H9 (cell line): Measurements from ENCODE around the gene NHS. TPM values are rescaled to one million over a fixed set of nuclear protein-coding genes. Genes with fewer than 3 reads are reported as not detected.

Experiments
- DNase-seq: peaks from one replicate; pipeline ENCODE4 v3.0.0-alpha.2; 2017
- H2AFZ ChIP-seq: one replicate; pipeline ENCODE4 v1.6.1; 2013; ENCODE audit warnings: mild to moderate bottlenecking, low read length, control low read depth, moderate library complexity
- H2AK5ac ChIP-seq: 2 replicates; pipeline ENCODE4 v1.6.1; 2013; ENCODE audit warnings: low read length, control low read depth, mixed read lengths; ENCODE audit not compliant: insufficient read length
- H2BK120ac ChIP-seq: one replicate; pipeline ENCODE4 v1.6.1; 2013; ENCODE audit warnings: low read depth, mild to moderate bottlenecking, low read length, control low read depth, inconsistent platforms; ENCODE audit not compliant: poor library complexity, severe bottlenecking
- H2BK12ac ChIP-seq: 2 replicates; pipeline ENCODE4 v1.6.1; 2013; ENCODE audit warnings: low read length, control low read depth, mixed read lengths, low read depth; ENCODE audit not compliant: insufficient read length
- H2BK15ac ChIP-seq: 2 replicates; pipeline ENCODE4 v1.6.1; 2013; ENCODE audit warnings: low read depth, low read length, control low read depth
- H2BK20ac ChIP-seq: one replicate; pipeline ENCODE4 v1.6.1; 2013; ENCODE audit warnings: low read depth, mild to moderate bottlenecking, low read length, control low read depth, inconsistent platforms; ENCODE audit not compliant: poor library complexity, severe bottlenecking
- H2BK5ac ChIP-seq: 2 replicates; pipeline ENCODE4 v1.6.1; 2013; ENCODE audit warnings: low read length, control low read depth, mixed read lengths; ENCODE audit not compliant: insufficient read length
- H3K14ac ChIP-seq: 2 replicates; pipeline ENCODE4 v1.6.1; 2013; ENCODE audit warnings: low read length, control low read depth; ENCODE audit not compliant: insufficient read depth
- H3K18ac ChIP-seq: 2 replicates; pipeline ENCODE4 v1.6.1; 2013; ENCODE audit warnings: low read depth, mild to moderate bottlenecking, mixed read lengths, low read length, control low read depth; ENCODE audit not compliant: insufficient read length
- H3K23ac ChIP-seq: 2 replicates; pipeline ENCODE4 v1.6.1; 2013; ENCODE audit warnings: low read length, control low read depth, mixed read lengths, low read depth; ENCODE audit not compliant: insufficient read length
- H3K23me2 ChIP-seq: 2 replicates; pipeline ENCODE4 v1.6.1; 2013; ENCODE audit warnings: low read depth, mild to moderate bottlenecking, mixed read lengths, low read length, control low read depth; ENCODE audit not compliant: insufficient read length, poor library complexity, severe bottlenecking
- H3K27ac ChIP-seq: 2 replicates; pipeline ENCODE4 v1.5.1; 2013; ENCODE audit warnings: low read length, control low read depth, mixed read lengths, low read depth; ENCODE audit not compliant: insufficient read length
- H3K27me3 ChIP-seq: 2 replicates; pipeline ENCODE4 v1.6.1; 2013; ENCODE audit warnings: low read length, control low read depth, inconsistent platforms; ENCODE audit not compliant: insufficient read depth
- H3K4ac ChIP-seq: 2 replicates; pipeline ENCODE4 v1.6.1; 2013; ENCODE audit warnings: low read depth, mild to moderate bottlenecking, control low read depth, inconsistent platforms, low read length, moderate library complexity
- H3K4me1 ChIP-seq: 2 replicates; pipeline ENCODE4 v1.6.1; 2013; ENCODE audit warnings: low read length, control low read depth, inconsistent platforms; ENCODE audit not compliant: insufficient read depth
- H3K4me2 ChIP-seq: 2 replicates; pipeline ENCODE4 v1.6.1; 2013; ENCODE audit warnings: low read length, control low read depth, mixed read lengths; ENCODE audit not compliant: insufficient read length, insufficient read depth
- H3K56ac ChIP-seq: 2 replicates; pipeline ENCODE4 v1.6.1; 2013; ENCODE audit warnings: low read depth, mild to moderate bottlenecking, mixed read lengths, low read length, control low read depth; ENCODE audit not compliant: insufficient read length
- H3K79me1 ChIP-seq: 2 replicates; pipeline ENCODE4 v1.6.1; 2013; ENCODE audit warnings: low read depth, mild to moderate bottlenecking, moderate library complexity, low read length, control low read depth, inconsistent platforms; ENCODE audit not compliant: insufficient read depth, poor library complexity, severe bottlenecking
- H3K79me2 ChIP-seq: 2 replicates; pipeline ENCODE4 v1.6.1; 2013; ENCODE audit warnings: low read length, control low read depth, inconsistent platforms; ENCODE audit not compliant: insufficient read depth
- H3K9ac ChIP-seq: 2 replicates; pipeline ENCODE4 v1.6.1; 2013; ENCODE audit warnings: low read length, control low read depth, mixed read lengths; ENCODE audit not compliant: insufficient read length; ENCODE audit errors: extremely low read depth
- H3K9me3 ChIP-seq: one replicate; pipeline ENCODE4 v1.6.1; 2013; ENCODE audit warnings: low read depth, low read length, inconsistent platforms; ENCODE audit not compliant: control insufficient read depth
- H3T11ph ChIP-seq: one replicate; pipeline ENCODE4 v1.6.1; 2013; ENCODE audit warnings: mild to moderate bottlenecking, low read length, control low read depth, inconsistent platforms
- H4K20me1 ChIP-seq: one replicate; pipeline ENCODE4 v1.6.1; 2013; ENCODE audit not compliant: control insufficient read depth, insufficient read length, insufficient read depth
- H4K5ac ChIP-seq: 2 replicates; pipeline ENCODE4 v1.6.1; 2013; ENCODE audit warnings: low read depth, mild to moderate bottlenecking, mixed read lengths, low read length, control low read depth; ENCODE audit not compliant: insufficient read length
- H4K8ac ChIP-seq: replicated peaks from 2 replicates; pipeline ENCODE4 v1.6.1; 2013; ENCODE audit warnings: low read length, control low read depth, mixed read lengths, low read depth; ENCODE audit not compliant: insufficient read length
- H4K91ac ChIP-seq: 2 replicates; pipeline ENCODE4 v1.6.1; 2013; ENCODE audit warnings: low read depth, mild to moderate bottlenecking, moderate library complexity, mixed read lengths, low read length, control low read depth; ENCODE audit not compliant: insufficient read length
- H3K27ac Mint-ChIP-seq, 3 experiments: 2 replicates in 2 of 3; 3 replicates in 1 of 3; pipeline ENCODE4 v1.8.0; 2020 to 2021; ENCODE audit warnings: mixed read lengths in 3 of 3, mild to moderate bottlenecking in 1 of 3, moderate library complexity in 1 of 3
- H3K27me3 Mint-ChIP-seq: 2 replicates; pipeline ENCODE4 v1.8.0; 2021; ENCODE audit warnings: low read depth, mild to moderate bottlenecking, moderate library complexity, mixed read lengths
- H3K36me3 Mint-ChIP-seq, 3 experiments: 2 replicates in 2 of 3; 3 replicates in 1 of 3; pipeline ENCODE4 v1.8.0; 2020 to 2021; ENCODE audit warnings: low read depth in 3 of 3, mixed read lengths in 3 of 3; ENCODE audit not compliant: insufficient read depth in 1 of 3
- H3K4me1 Mint-ChIP-seq, 2 experiments: 2 replicates each; pipeline ENCODE4 v1.8.0; 2020; ENCODE audit warnings: mixed read lengths in 2 of 2
- H3K4me3 Mint-ChIP-seq, 2 experiments: 2 replicates in 1 of 2; 3 replicates in 1 of 2; pipeline ENCODE4 v1.8.0; 2020 to 2021; ENCODE audit warnings: mild to moderate bottlenecking in 2 of 2, mixed read lengths in 2 of 2, moderate library complexity in 1 of 2
- H3K9me3 Mint-ChIP-seq, 2 experiments: 2 replicates in 1 of 2; 3 replicates in 1 of 2; pipeline ENCODE4 v1.8.0; 2020; ENCODE audit warnings: mild to moderate bottlenecking in 2 of 2, mixed read lengths in 2 of 2, moderate library complexity in 1 of 2
- WGBS: extraction: QIAGEN DNeasy Blood & Tissue Kit; methylation state at CpG from one replicate; pipeline ENCODE4 v1.1.7; 2013; ENCODE audit warnings: missing lambda C conversion rate, low lambda C conversion rate, mixed read lengths; ENCODE audit not compliant: insufficient read length; ENCODE audit errors: extremely low coverage; 5-methylcytosine and 5-hydroxymethylcytosine counted together
- total RNA-seq: library from RNA; stranded (reverse); gene quantifications from 2 replicates; pipeline ENCODE4 v1.2.1, GENCODE V29; 2021
- TF ChIP-seq, protein P1 (sequence below): fragments of 200-600 bp; sonication (generic); conservative IDR thresholded peaks from 3 replicates; pipeline ENCODE4 v1.8.0; 2021; ENCODE audit warnings: antibody characterized with exemption, mild to moderate bottlenecking

NHS gene
- total RNA-seq, 1 experiment from 2014 or later = 8.7 TPM

DNA sequence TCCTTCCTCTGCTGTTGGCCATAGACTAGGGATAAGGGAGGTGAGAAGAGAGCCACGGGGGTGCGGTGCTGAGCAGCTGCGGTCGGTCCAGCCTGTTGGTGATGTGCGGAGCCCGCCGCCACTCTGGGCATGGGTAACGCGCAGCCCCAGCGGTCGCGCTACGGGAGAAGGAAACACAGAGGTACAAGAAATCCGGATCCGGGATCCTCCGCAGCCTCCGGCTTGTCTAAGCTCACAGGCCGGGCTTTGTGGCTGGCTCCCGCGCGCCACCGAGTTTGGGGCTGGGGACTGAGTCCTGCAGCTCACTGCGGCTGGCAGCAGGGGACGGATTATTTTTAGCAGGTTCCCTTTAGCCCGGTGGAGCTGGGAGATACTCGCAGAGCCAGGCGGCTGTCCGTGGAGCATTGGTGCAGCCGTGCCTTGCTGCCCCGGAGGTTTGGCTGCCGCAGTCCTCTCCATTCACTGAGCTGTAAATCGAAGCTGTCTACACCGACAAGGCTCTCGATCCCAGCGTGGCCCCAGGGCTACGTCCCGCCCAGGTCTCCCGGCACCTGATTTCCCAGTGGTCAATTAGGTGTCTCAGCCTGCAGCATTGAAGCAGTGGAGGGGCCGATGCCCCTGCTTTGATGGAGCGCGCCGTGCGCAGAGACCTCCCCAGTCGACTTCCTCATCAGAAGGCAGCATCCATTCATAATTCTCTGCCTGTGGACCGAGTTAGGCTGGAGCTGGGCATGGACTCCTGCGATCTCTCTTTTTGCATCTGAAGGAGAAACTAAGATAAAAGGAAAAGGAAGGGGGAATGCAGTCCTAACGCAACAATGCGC is 280.4 kb downstream of the NHS start:
- no peak overlapping the region for H2BK15ac ChIP-seq
- H3K27ac Mint-ChIP-seq = no peak overlapping the region
- H4K91ac ChIP-seq = no peak overlapping the region
- no peaks in the 10 kb centered on the region for H4K20me1 ChIP-seq
- H3K79me2 ChIP-seq = no peaks in the 10 kb centered on the region
- no peak overlapping the region for H3K4ac ChIP-seq
- H3K9me3 Mint-ChIP-seq = no peaks in the 10 kb centered on the region
- no peak overlapping the region for H4K8ac ChIP-seq
- H3K23me2 ChIP-seq = peaks cover 20% of the 10 kb centered on the region
- H3K27ac ChIP-seq = no peak overlapping the region
- H3K18ac ChIP-seq = no peak overlapping the region
- H3K9ac ChIP-seq = no peak overlapping the region
- H2BK20ac ChIP-seq = no peak overlapping the region
- peaks cover 17% of the 10 kb centered on the region; the same call in 1 of the 2 replicates for H3K27me3 ChIP-seq
- no peaks in the 10 kb centered on the region for H3K79me1 ChIP-seq
- no peak overlapping the region for H3T11ph ChIP-seq
- H2BK120ac ChIP-seq = no peak overlapping the region
- H3K9me3 ChIP-seq = no peaks in the 10 kb centered on the region
- no CpG with 5 or more reads among the region's 48 CpGs for WGBS
- no peak overlapping the region for H2BK12ac ChIP-seq
- H3K4me2 ChIP-seq = peak overlapping the region; percentile 50
- peaks cover 0 to 3% (median 0%) of the 10 kb centered on the region in 3 experiments; a peak in 1 of 7 replicates for H3K36me3 Mint-ChIP-seq
- no peak overlapping the region for H2AFZ ChIP-seq
- H4K5ac ChIP-seq = no peak overlapping the region
- no peak overlapping the region for H2BK5ac ChIP-seq
- no peak overlapping the region for H3K23ac ChIP-seq
- H3K4me3 Mint-ChIP-seq = peak overlapping the region; percentile 76 to 85
- TF ChIP-seq, protein P1, sequence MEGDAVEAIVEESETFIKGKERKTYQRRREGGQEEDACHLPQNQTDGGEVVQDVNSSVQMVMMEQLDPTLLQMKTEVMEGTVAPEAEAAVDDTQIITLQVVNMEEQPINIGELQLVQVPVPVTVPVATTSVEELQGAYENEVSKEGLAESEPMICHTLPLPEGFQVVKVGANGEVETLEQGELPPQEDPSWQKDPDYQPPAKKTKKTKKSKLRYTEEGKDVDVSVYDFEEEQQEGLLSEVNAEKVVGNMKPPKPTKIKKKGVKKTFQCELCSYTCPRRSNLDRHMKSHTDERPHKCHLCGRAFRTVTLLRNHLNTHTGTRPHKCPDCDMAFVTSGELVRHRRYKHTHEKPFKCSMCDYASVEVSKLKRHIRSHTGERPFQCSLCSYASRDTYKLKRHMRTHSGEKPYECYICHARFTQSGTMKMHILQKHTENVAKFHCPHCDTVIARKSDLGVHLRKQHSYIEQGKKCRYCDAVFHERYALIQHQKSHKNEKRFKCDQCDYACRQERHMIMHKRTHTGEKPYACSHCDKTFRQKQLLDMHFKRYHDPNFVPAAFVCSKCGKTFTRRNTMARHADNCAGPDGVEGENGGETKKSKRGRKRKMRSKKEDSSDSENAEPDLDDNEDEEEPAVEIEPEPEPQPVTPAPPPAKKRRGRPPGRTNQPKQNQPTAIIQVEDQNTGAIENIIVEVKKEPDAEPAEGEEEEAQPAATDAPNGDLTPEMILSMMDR = no peak
- H3K4me1 ChIP-seq = no peaks in the 10 kb centered on the region; the same call in 1 of the 2 replicates
- no peak overlapping the region for H2AK5ac ChIP-seq
- no peak overlapping the region for H3K14ac ChIP-seq
- peaks cover 18 to 30% of the 10 kb centered on the region in 2 experiments for H3K4me1 Mint-ChIP-seq
- peak; percentile 42 for DNase-seq
- H3K56ac ChIP-seq = no peak overlapping the region
- peaks cover 63% of the 10 kb centered on the region for H3K27me3 Mint-ChIP-seq
